DND-41 (cell line): Measurements from ENCODE around the gene IQSEC1.

ENCODE experiments used
- ATAC-seq: fragments of 200-7000 bp; cut with Tn5 transposase; 3 replicates; pipeline ENCODE4 v1.9.1; 2021; ENCODE audit warnings: low read depth; ENCODE audit not compliant: insufficient read depth
- DNase-seq: peaks from one replicate; pipeline ENCODE4 v3.0.0-alpha.2; 2020
- H2AFZ ChIP-seq: 2 replicates; pipeline ENCODE4 v1.6.0; 2012; ENCODE audit warnings: low read depth, low read length
- H3K27ac ChIP-seq: 2 replicates; pipeline ENCODE4 v1.5.1; 2012; ENCODE audit warnings: low read length, inconsistent platforms
- H3K27me3 ChIP-seq: fragments of 200-600 bp; sonication (generic); 2 replicates; pipeline ENCODE4 v1.6.0; 2012; ENCODE audit warnings: low read length, mild to moderate bottlenecking, inconsistent platforms; ENCODE audit not compliant: insufficient read depth, poor library complexity
- H3K36me3 ChIP-seq: 2 replicates; pipeline ENCODE4 v1.5.1; 2012; ENCODE audit warnings: low read length, inconsistent platforms; ENCODE audit not compliant: insufficient read depth
- H3K4me1 ChIP-seq: 2 replicates; pipeline ENCODE4 v1.5.1; 2012; ENCODE audit warnings: mild to moderate bottlenecking, low read length; ENCODE audit not compliant: insufficient read depth
- H3K4me2 ChIP-seq: 2 replicates; pipeline ENCODE4 v1.6.0; 2012; ENCODE audit warnings: mild to moderate bottlenecking, moderate library complexity, low read length, inconsistent platforms; ENCODE audit not compliant: insufficient read depth
- H3K4me3 ChIP-seq, 2 experiments: fragments of 200-600 bp in 1 of 2; shearing (Covaris generic) in 1 of 2; 2 replicates each; pipeline ENCODE4 v1.5.1; 2012 to 2016; ENCODE audit warnings: inconsistent platforms in 2 of 2, low read length in 2 of 2, mild to moderate bottlenecking in 2 of 2, low read depth in 1 of 2, moderate library complexity in 1 of 2
- H3K79me2 ChIP-seq: 2 replicates; pipeline ENCODE4 v1.6.0; 2012; ENCODE audit warnings: low read length, inconsistent platforms; ENCODE audit not compliant: insufficient read depth
- H3K9ac ChIP-seq: 2 replicates; pipeline ENCODE4 v1.6.0; 2012; ENCODE audit warnings: low read depth, mild to moderate bottlenecking, inconsistent platforms, low read length, moderate library complexity
- H3K9me3 ChIP-seq: 2 replicates; pipeline ENCODE4 v1.5.1; 2012; ENCODE audit warnings: low read length, moderate library complexity, mild to moderate bottlenecking, inconsistent platforms; ENCODE audit not compliant: insufficient read depth, severe bottlenecking
- H4K20me1 ChIP-seq: 2 replicates; pipeline ENCODE4 v1.6.0; 2012; ENCODE audit warnings: low read length; ENCODE audit not compliant: insufficient read depth
- EZH2 ChIP-seq: IDR thresholded peaks from 3 replicates; pipeline ENCODE4 v1.6.1; 2012; ENCODE audit warnings: borderline replicate concordance, low read depth, mild to moderate bottlenecking, moderate library complexity, low read length, inconsistent platforms; ENCODE audit not compliant: severe bottlenecking
- TF ChIP-seq, protein P1 (sequence below): IDR thresholded peaks from 2 replicates; pipeline ENCODE4 v1.5.1; 2012; ENCODE audit warnings: borderline replicate concordance, low read length, moderate library complexity, mild to moderate bottlenecking; ENCODE audit not compliant: poor library complexity, severe bottlenecking; ENCODE audit errors: extremely low read depth

IQSEC1 gene

DNA sequence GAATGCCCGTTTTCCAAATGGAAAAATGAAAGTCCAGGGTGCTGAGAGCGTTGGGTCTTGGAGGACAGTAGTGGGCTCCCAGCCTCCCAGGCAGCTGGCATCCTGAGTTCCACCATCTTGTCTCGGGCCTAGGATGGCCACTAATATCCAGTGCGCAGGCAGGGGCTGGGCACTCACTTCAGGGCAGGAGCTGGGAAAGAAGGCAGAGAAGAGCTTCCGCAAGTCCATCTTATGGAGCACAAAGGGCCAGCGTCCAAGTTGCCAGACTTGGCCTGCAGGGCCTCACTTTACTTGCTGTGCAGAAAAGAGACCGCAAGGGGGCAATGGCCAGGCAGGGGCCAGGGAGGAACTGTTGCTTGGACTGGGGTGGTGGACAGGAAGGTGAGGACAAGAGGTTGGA lies 46.1 kb downstream of the IQSEC1 start:
- no peaks in the 10 kb centered on the region for H3K4me1 ChIP-seq
- no peaks in the 10 kb centered on the region for H3K79me2 ChIP-seq
- no peak overlapping the region for H3K27ac ChIP-seq
- H2AFZ ChIP-seq, result no peak overlapping the region
- no peaks in the 10 kb centered on the region for H3K36me3 ChIP-seq
- no peak overlapping the region for H3K9ac ChIP-seq
- no peaks in the 10 kb centered on the region for H3K27me3 ChIP-seq
- H4K20me1 ChIP-seq, result no peaks in the 10 kb centered on the region
- no peak overlapping the region for H3K4me3 ChIP-seq
- ATAC-seq, result no peak
- no peak overlapping the region for H3K4me2 ChIP-seq
- TF ChIP-seq EZH2, result no peak
- TF ChIP-seq, protein P1, sequence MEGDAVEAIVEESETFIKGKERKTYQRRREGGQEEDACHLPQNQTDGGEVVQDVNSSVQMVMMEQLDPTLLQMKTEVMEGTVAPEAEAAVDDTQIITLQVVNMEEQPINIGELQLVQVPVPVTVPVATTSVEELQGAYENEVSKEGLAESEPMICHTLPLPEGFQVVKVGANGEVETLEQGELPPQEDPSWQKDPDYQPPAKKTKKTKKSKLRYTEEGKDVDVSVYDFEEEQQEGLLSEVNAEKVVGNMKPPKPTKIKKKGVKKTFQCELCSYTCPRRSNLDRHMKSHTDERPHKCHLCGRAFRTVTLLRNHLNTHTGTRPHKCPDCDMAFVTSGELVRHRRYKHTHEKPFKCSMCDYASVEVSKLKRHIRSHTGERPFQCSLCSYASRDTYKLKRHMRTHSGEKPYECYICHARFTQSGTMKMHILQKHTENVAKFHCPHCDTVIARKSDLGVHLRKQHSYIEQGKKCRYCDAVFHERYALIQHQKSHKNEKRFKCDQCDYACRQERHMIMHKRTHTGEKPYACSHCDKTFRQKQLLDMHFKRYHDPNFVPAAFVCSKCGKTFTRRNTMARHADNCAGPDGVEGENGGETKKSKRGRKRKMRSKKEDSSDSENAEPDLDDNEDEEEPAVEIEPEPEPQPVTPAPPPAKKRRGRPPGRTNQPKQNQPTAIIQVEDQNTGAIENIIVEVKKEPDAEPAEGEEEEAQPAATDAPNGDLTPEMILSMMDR, result no peak
- no peaks in the 10 kb centered on the region for H3K9me3 ChIP-seq
- no peak for DNase-seq

DNA sequence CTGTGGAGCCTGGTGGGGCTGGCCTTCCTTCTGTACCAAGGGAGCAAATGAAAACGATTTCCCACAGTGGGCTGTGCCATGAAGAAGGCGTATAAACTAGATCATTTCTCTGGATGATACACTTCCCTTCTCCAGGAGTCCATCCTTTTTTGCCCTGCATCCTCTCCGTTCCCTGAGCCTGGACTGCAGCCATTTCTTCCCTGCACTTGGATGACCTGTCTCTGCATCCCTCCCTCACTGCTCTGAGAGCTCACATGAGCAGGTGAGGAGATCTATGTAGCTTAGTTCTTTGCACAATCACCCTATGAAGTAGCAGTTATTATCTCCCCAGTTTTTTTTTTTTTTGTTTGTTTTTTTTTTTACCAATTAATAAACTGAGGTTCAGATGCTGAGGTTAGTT lies 46.7 kb downstream of the IQSEC1 start:
- DNase-seq (no peak), ATAC-seq (no peak)
- no peaks in the 10 kb centered on the region for H3K36me3 ChIP-seq
- H3K9ac ChIP-seq, result no peak overlapping the region
- H2AFZ ChIP-seq, result no peak overlapping the region
- TF ChIP-seq, protein P1, result no peak
- TF ChIP-seq EZH2, result no peak
- no peaks in the 10 kb centered on the region for H3K9me3 ChIP-seq
- no peaks in the 10 kb centered on the region for H3K79me2 ChIP-seq
- H3K27me3 ChIP-seq, result no peaks in the 10 kb centered on the region
- no peak overlapping the region for H3K4me3 ChIP-seq
- H3K4me2 ChIP-seq, result no peak overlapping the region
- H3K27ac ChIP-seq, result no peak overlapping the region
- no peaks in the 10 kb centered on the region for H4K20me1 ChIP-seq
- H3K4me1 ChIP-seq, result no peaks in the 10 kb centered on the region

DNA sequence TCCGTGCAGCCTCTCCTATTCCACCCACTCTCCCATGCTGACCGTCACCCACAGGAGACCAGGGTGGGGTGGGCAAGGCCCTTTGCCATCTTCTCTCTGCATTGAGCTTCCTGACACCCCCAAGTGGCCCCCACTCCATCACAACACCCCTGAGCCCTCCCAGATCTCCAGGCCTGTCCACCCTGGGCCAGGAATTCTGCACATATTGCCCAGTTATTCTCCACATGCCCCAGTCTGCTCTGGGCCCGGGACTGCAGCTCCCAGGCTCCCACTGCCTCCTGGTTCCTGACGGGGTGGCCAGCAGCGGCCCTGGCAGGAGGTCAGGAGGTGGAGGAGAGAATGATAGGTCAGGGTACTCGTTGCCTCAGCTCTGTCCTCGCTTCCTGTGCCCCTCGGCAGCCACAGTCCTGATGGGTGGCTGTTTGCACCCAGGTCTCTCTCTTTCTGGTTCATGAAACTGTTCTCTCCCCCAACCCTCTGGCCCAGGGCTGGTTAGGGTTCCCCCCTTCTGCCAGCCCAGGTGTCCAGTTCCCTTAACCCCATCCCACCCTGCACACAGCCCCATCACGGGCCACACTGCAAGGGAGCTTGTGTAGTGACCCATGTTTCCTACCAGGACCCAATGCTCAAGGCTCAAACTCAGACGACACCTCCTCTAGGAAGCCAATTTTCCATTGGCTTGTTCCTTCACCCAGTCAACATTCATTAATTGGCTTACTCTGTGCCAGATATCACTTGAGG lies 47.3 kb downstream of the IQSEC1 start:
- ATAC-seq (no peak), DNase-seq (no peak)
- Histone ChIP-seq H3K79me2 (no peaks in the 10 kb centered on the region), H3K4me2 (no peak overlapping the region), H2AFZ (no peak overlapping the region), H3K4me1 (no peaks in the 10 kb centered on the region), H3K9ac (no peak overlapping the region), H3K9me3 (no peaks in the 10 kb centered on the region), H3K27ac (no peak overlapping the region), H4K20me1 (no peaks in the 10 kb centered on the region), H3K27me3 (no peaks in the 10 kb centered on the region), H3K4me3 (no peak overlapping the region), H3K36me3 (no peaks in the 10 kb centered on the region)
- TF ChIP-seq EZH2, result no peak

DNA sequence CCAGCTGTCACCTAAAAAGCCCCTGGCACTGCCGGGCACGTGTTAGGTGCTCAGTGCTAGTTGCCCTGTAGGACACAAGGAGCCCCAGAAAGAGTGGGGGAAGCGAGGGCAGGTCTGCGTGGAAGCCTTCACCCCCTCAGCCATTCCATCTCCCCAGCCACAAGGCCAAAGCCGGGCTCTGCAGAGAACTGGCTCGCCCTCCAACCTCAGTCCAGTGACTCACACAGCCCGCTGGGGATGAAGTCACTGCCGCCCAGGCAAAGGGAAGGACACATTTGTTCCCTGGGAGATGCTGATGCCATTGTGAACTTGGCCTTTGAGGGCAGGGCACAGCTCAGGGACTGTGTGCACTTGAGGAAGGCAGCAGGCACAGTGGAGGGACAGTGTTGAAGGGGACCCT lies 48.1 kb downstream of the IQSEC1 start:
- Histone ChIP-seq H3K9ac (no peak overlapping the region), H3K27me3 (no peaks in the 10 kb centered on the region), H3K27ac (no peak overlapping the region), H3K79me2 (no peaks in the 10 kb centered on the region), H3K4me2 (no peak overlapping the region), H3K4me3 (no peak overlapping the region), H3K9me3 (no peaks in the 10 kb centered on the region), H2AFZ (no peak overlapping the region), H3K4me1 (no peaks in the 10 kb centered on the region), H4K20me1 (no peaks in the 10 kb centered on the region), H3K36me3 (no peaks in the 10 kb centered on the region)
- DNase-seq (no peak), ATAC-seq (no peak)
- TF ChIP-seq EZH2, result no peak
- TF ChIP-seq, protein P1, result no peak
